Measurements from ENCODE around the gene LRRK2.

The LRRK2 gene

GRCh38 chr12:40236357-40236850, 11.6 kb downstream of the LRRK2 start:
- TF ChIP-seq, protein P1, sequence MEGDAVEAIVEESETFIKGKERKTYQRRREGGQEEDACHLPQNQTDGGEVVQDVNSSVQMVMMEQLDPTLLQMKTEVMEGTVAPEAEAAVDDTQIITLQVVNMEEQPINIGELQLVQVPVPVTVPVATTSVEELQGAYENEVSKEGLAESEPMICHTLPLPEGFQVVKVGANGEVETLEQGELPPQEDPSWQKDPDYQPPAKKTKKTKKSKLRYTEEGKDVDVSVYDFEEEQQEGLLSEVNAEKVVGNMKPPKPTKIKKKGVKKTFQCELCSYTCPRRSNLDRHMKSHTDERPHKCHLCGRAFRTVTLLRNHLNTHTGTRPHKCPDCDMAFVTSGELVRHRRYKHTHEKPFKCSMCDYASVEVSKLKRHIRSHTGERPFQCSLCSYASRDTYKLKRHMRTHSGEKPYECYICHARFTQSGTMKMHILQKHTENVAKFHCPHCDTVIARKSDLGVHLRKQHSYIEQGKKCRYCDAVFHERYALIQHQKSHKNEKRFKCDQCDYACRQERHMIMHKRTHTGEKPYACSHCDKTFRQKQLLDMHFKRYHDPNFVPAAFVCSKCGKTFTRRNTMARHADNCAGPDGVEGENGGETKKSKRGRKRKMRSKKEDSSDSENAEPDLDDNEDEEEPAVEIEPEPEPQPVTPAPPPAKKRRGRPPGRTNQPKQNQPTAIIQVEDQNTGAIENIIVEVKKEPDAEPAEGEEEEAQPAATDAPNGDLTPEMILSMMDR (IDR thresholded peaks at IDR 0.05; ENCODE audit: insufficient read depth, low read length) = no peak
- no peak for TF ChIP-seq GABPA (IDR thresholded peaks at IDR 0.05; ENCODE audit: low read depth)
- no peak for TF ChIP-seq SPI1 (IDR thresholded peaks at IDR 0.05; ENCODE audit: borderline replicate concordance, low read depth)
- no peak for TF ChIP-seq REST (IDR thresholded peaks at IDR 0.05; ENCODE audit: insufficient replicate concordance, low read depth)
- TF ChIP-seq POLR2AphosphoS5 (IDR thresholded peaks at IDR 0.05; ENCODE audit: low read depth) = no peak
- Histone ChIP-seq H3K27ac (replicated peaks) (no peak overlapping the region), H3K27me3 (ENCODE audit: insufficient read depth, poor library complexity, severe bottlenecking) (no peaks in the 10 kb centered on the region), H3K4me3 (replicated peaks; ENCODE audit: insufficient read depth, low read length) (no peak overlapping the region)
- no peak for DNase-seq (ENCODE audit: low read depth in 1 of 2, low spot score in 1 of 2)

- no peak overlapping the region for H3K4me3 ChIP-seq (replicated peaks; ENCODE audit: insufficient read depth, low read length)
- no peak for DNase-seq (ENCODE audit: low read depth in 1 of 2, low spot score in 1 of 2)
- TF ChIP-seq SPI1 (IDR thresholded peaks at IDR 0.05; ENCODE audit: borderline replicate concordance, low read depth) = no peak
- TF ChIP-seq, protein P1 (IDR thresholded peaks at IDR 0.05; ENCODE audit: insufficient read depth, low read length) = no peak
- TF ChIP-seq REST (IDR thresholded peaks at IDR 0.05; ENCODE audit: insufficient replicate concordance, low read depth) = no peak
- TF ChIP-seq GABPA (IDR thresholded peaks at IDR 0.05; ENCODE audit: low read depth) = no peak
- TF ChIP-seq POLR2AphosphoS5 (IDR thresholded peaks at IDR 0.05; ENCODE audit: low read depth) = no peak
- no peak overlapping the region for H3K27ac ChIP-seq (replicated peaks)
- no peaks in the 10 kb centered on the region for H3K27me3 ChIP-seq (ENCODE audit: insufficient read depth, poor library complexity, severe bottlenecking)
Observed at GRCh38 chr12:40238266-40238902, 13.6 kb downstream of the LRRK2 start.

GRCh38 chr12:40238979-40239378, 14.2 kb downstream of the LRRK2 start:
- Histone ChIP-seq H3K27me3 (ENCODE audit: insufficient read depth, poor library complexity, severe bottlenecking) (no peaks in the 10 kb centered on the region), H3K27ac (replicated peaks) (no peak overlapping the region)
- TF ChIP-seq GABPA (IDR thresholded peaks at IDR 0.05; ENCODE audit: low read depth) = no peak
- TF ChIP-seq POLR2AphosphoS5 (IDR thresholded peaks at IDR 0.05; ENCODE audit: low read depth) = no peak

GRCh38 chr12:40240779-40241178, 16.0 kb downstream of the LRRK2 start:
- Histone ChIP-seq H3K4me3 (replicated peaks; ENCODE audit: insufficient read depth, low read length) (no peak overlapping the region), H3K27me3 (ENCODE audit: insufficient read depth, poor library complexity, severe bottlenecking) (no peaks in the 10 kb centered on the region), H3K27ac (replicated peaks) (no peak overlapping the region)
- TF ChIP-seq POLR2AphosphoS5 (IDR thresholded peaks at IDR 0.05; ENCODE audit: low read depth) = no peak
- DNase-seq (ENCODE audit: low read depth in 1 of 2, low spot score in 1 of 2) = no peak

More at GRCh38 chr12:40238979-40239378, 14.2 kb downstream of the LRRK2 start:
- no peak for DNase-seq (ENCODE audit: low read depth in 1 of 2, low spot score in 1 of 2)
- H3K4me3 ChIP-seq (replicated peaks; ENCODE audit: insufficient read depth, low read length) = no peak overlapping the region

DNA sequence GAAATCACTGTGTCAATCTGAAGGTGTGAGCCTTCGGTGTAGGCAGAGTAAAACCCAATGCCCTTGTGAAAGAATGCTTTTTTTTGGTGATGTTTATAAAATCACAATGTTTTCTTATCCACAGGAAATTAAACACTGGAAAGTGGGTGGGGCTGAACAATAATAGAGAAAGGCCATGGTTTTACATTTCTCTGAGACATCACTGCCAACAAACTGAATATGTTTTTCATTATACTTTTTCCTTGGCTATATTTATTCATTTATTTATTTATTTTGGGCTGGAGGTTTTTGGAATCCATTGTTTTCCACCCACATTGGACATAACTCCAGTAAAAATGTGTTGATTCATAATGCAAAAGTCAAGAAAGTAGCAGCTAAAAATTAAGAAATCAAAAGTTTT, 16.9 kb downstream of the LRRK2 start:
- no peak overlapping the region for H3K27ac ChIP-seq (replicated peaks)
- no peak for TF ChIP-seq POLR2AphosphoS5 (IDR thresholded peaks at IDR 0.05; ENCODE audit: low read depth)
- TF ChIP-seq, protein P1 (IDR thresholded peaks at IDR 0.05; ENCODE audit: insufficient read depth, low read length) = no peak
- TF ChIP-seq REST (IDR thresholded peaks at IDR 0.05; ENCODE audit: insufficient replicate concordance, low read depth) = no peak
- no peak for TF ChIP-seq GABPA (IDR thresholded peaks at IDR 0.05; ENCODE audit: low read depth)
- no peak for TF ChIP-seq SPI1 (IDR thresholded peaks at IDR 0.05; ENCODE audit: borderline replicate concordance, low read depth)
- DNase-seq (ENCODE audit: low read depth in 1 of 2, low spot score in 1 of 2) = no peak
- no peak overlapping the region for H3K4me3 ChIP-seq (replicated peaks; ENCODE audit: insufficient read depth, low read length)
- H3K27me3 ChIP-seq (ENCODE audit: insufficient read depth, poor library complexity, severe bottlenecking) = no peaks in the 10 kb centered on the region

Measured in HL-60 (cell line).